Progenitor cell of endocrine pancreas (in vitro differentiated cells): ENCODE results near the gene SNED1. TPM values are rescaled to one million over a fixed set of nuclear protein-coding genes. Genes with fewer than 3 reads are reported as not detected.

Experiments used
- DNase-seq: peaks from one replicate; pipeline ENCODE4 v3.0.0; 2021; ENCODE audit warnings: low spot score; ENCODE audit not compliant: unreplicated experiment
- H3K27ac Mint-ChIP-seq: 2 replicates; pipeline ENCODE4 v1.8.0; 2021; ENCODE audit warnings: mild to moderate bottlenecking, moderate library complexity, mixed read lengths
- H3K27me3 Mint-ChIP-seq: 2 replicates; pipeline ENCODE4 v1.8.0; 2021; ENCODE audit warnings: mixed read lengths
- H3K36me3 Mint-ChIP-seq: 2 replicates; pipeline ENCODE4 v1.8.0; 2022; ENCODE audit warnings: mixed read lengths; ENCODE audit not compliant: insufficient read depth
- H3K4me1 Mint-ChIP-seq: 2 replicates; pipeline ENCODE4 v1.8.0; 2021; ENCODE audit warnings: low read depth, mixed read lengths
- H3K4me3 Mint-ChIP-seq: 2 replicates; pipeline ENCODE4 v1.8.0; 2021; ENCODE audit warnings: low read depth, mild to moderate bottlenecking, moderate library complexity, mixed read lengths
- H3K9me3 Mint-ChIP-seq: 2 replicates; pipeline ENCODE4 v1.8.0; 2021; ENCODE audit warnings: low read depth, mixed read lengths
- total RNA-seq: library from RNA; stranded (reverse); gene quantifications from 2 replicates; pipeline ENCODE4 v1.2.1, GENCODE V29; 2021
- TF ChIP-seq, protein P1 (sequence below): fragments of 200-600 bp; sonication (generic); IDR thresholded peaks from one replicate; pipeline ENCODE4 v1.5.0; 2021; ENCODE audit warnings: antibody characterized with exemption, mild to moderate bottlenecking; ENCODE audit not compliant: unreplicated experiment

SNED1 gene
- total RNA-seq, 1 donor from 2014 or later = 2.2 TPM

DNA sequence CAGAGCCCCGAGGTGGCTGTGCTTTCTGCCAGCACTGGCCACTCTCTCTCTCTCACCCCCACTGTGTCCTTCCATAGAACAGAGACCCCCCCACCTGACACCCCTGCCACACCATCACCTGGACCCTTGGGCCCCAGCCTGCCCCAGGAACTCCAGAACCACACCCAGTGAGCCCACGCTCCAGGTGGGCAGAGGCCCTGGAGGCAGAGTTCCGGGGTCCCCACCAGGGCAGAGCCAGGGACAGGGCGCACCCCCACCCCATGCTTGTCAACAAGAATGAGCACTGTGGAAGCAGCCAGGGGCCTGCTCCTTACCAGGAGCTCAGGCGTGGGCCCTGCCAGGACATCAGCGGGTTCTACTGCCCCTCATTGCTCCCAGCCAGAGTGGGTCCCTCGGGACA lies 136.3 kb downstream of the SNED1 start:
- no peak overlapping the region for H3K4me3 Mint-ChIP-seq
- H3K36me3 Mint-ChIP-seq = peaks cover 6% of the 10 kb centered on the region
- H3K4me1 Mint-ChIP-seq = no peaks in the 10 kb centered on the region
- TF ChIP-seq, protein P1, sequence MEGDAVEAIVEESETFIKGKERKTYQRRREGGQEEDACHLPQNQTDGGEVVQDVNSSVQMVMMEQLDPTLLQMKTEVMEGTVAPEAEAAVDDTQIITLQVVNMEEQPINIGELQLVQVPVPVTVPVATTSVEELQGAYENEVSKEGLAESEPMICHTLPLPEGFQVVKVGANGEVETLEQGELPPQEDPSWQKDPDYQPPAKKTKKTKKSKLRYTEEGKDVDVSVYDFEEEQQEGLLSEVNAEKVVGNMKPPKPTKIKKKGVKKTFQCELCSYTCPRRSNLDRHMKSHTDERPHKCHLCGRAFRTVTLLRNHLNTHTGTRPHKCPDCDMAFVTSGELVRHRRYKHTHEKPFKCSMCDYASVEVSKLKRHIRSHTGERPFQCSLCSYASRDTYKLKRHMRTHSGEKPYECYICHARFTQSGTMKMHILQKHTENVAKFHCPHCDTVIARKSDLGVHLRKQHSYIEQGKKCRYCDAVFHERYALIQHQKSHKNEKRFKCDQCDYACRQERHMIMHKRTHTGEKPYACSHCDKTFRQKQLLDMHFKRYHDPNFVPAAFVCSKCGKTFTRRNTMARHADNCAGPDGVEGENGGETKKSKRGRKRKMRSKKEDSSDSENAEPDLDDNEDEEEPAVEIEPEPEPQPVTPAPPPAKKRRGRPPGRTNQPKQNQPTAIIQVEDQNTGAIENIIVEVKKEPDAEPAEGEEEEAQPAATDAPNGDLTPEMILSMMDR = no peak
- no peaks in the 10 kb centered on the region for H3K27me3 Mint-ChIP-seq
- H3K27ac Mint-ChIP-seq = no peak overlapping the region
- DNase-seq = no peak
- H3K9me3 Mint-ChIP-seq = no peaks in the 10 kb centered on the region

DNA sequence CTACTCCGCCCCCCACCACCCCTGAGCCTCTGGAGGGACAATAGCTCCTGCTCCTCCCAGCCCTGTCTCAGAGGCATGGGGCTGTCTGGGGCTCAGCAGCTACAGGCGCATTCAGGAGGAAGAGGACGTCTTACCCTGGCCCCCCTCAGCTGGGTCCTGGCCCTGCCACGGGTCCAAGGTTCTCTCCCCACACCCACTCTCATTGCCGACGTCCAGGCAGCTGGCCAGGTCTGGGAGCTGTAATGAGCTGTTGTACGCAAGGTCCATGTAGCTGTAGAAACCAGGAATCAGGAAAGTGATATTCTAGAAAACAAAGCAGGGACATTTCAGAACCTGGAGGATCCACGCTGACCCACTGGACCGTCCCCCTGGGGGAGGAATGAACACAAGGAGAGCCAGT lies 137.3 kb downstream of the SNED1 start:
- TF ChIP-seq, protein P1 = no peak
- H3K36me3 Mint-ChIP-seq = peaks cover 6% of the 10 kb centered on the region
- no peak overlapping the region for H3K27ac Mint-ChIP-seq
- H3K4me1 Mint-ChIP-seq = no peaks in the 10 kb centered on the region
- no peak for DNase-seq
- no peaks in the 10 kb centered on the region for H3K27me3 Mint-ChIP-seq
- no peaks in the 10 kb centered on the region for H3K9me3 Mint-ChIP-seq
- H3K4me3 Mint-ChIP-seq = no peak overlapping the region

DNA sequence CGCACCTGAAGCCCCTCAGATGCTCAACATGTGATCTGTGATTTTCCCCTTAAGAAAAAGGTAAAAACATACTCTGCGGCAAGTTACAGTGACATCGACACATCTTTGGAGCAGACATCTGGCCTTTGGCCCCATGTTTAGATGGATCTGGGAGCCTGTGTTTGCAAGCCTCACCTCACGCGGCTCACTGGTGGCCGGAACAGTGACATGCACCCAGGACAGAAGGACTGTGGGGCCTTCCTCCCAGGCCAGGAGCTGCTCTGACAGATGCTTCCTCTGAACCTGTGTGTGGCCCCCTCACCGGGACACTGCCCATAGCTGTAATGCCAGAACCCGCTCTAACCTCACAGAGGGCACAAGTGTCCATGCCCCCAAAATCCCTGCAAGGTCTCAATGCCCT lies 137.8 kb downstream of the SNED1 start:
- Mint-ChIP-seq H3K27me3 (no peaks in the 10 kb centered on the region), H3K9me3 (no peaks in the 10 kb centered on the region), H3K27ac (no peak overlapping the region), H3K4me1 (no peaks in the 10 kb centered on the region), H3K4me3 (no peak overlapping the region), H3K36me3 (peaks cover 6% of the 10 kb centered on the region)
- TF ChIP-seq, protein P1 = no peak
- no peak for DNase-seq

DNA sequence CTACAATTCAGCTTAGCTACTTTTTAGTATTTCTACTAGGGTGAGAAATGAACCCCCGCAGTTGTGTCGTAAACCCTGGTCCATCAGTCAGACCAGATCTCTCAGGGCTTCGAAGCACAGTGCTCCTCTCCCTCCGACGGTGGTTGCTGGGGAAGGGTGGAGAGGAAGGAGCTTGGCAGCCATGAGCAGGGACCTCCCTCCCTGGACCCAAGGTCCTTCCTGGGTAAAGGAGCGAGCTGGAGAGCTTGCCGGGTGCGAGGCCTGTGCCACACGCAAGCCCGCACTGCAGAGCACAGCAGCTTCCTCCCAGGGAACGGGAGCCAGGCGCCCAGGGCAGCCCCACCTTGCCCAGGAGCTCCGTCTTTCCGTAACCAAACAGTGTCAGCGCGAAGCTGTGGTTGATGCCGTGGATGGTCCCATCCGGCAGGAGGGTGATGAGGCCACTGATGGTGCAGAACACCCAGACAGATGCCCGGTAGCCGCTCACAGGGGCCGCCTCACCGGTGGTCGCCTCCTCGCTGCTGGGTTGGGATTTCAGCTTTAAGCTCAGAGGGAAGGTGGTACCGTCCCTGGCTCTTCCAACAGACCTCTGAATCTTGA lies 138.3 kb downstream of the SNED1 start:
- Mint-ChIP-seq H3K9me3 (no peaks in the 10 kb centered on the region), H3K36me3 (peaks cover 6% of the 10 kb centered on the region), H3K4me3 (no peak overlapping the region), H3K4me1 (no peaks in the 10 kb centered on the region), H3K27me3 (no peaks in the 10 kb centered on the region), H3K27ac (no peak overlapping the region)
- DNase-seq = no peak
- TF ChIP-seq, protein P1 = no peak

DNA sequence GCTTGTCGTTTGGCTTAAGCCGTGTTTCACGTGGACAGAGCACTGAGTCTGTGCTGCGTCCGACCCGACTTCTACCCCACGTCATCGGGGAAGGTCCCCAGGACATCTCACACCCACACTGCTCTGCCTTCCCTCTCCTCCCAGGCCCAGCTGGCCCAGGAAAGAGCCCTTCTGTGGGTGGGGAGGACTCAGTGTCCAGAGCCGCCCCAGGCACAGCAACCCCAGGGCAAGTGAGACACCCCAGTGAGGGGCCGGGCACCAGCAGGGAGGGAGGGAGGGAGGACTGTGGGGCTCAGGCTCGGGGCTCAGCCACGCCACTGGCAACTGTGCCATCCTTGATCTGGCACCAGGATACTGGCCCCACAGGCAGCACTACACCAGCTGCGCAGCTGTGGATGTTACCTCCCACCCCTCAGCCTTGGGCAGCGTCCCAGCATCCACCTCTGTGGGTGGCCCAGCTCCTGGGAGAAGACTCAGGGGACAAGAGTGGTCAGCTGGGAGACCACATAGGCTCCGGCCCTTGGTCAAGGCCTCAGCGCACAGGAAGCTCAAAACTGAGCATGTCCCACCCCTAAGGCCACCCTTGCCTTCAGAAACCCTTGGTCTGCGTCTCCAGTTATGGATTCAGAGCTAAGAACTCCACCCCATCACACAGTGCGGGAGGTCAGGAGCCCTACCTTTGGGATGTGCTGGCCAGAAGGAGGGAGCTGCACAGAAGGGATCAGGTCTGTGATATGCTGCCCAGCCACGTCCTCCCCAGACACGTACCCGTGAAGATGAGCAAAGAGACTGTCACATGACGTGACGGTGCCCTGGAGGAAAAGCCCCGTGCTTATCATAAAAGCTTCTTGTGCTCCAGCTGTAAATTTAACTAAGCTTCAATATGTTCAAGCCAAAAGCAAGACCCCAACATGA lies 139.1 kb downstream of the SNED1 start:
- H3K4me3 Mint-ChIP-seq = no peak overlapping the region
- H3K36me3 Mint-ChIP-seq = peaks cover 5% of the 10 kb centered on the region
- no peaks in the 10 kb centered on the region for H3K4me1 Mint-ChIP-seq
- TF ChIP-seq, protein P1 = no peak
- DNase-seq = no peak
- H3K9me3 Mint-ChIP-seq = no peaks in the 10 kb centered on the region
- no peak overlapping the region for H3K27ac Mint-ChIP-seq
- no peaks in the 10 kb centered on the region for H3K27me3 Mint-ChIP-seq
